ENCODE data around the gene ZNF536.

Gene ZNF536

DNA sequence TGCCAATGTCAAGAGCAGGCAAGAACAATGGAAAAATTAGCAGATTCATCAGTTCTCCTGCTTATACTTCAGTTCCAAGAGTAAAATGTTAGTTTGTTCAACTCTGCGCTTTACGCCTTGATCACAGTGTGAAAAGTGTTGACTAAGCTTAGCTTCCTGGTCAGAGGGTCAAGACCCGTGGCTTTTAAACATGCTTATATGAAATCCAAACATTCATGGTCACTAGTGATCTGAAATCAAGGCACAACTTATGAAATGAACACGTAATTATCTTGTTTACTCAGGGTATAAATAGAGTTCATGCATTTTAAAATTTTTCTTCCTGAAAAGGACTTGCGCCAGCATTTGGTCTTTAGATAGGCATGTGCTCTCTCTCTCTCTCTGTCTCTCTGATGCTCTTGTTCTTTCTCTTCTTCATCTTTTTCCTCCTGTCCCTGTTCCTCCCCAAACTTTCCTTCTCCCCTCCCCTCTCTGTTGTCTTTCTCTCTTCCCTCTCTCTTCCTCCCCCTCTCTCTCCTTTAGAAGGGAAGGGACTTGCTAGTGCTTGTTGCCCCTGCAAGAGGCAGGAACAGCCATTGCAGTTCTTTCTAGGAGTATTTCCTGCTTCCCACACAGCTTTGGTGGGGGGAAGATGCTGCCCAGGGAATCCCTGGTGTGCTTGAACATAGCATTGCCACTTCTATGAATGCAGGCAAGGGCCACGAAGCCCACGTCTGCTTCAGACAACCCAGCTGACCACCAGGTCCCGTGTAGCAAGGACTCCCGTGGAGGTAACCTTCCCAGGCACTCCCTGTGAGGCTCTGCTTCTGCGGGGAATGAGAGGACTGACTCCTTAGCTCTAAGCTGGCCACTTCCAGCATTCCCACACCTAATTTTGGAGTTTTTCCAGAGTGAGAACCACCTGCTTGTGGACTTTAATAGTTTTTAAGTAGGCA lies 7.1 kb upstream of the ZNF536 start:
- DNase-seq = no peak

DNA sequence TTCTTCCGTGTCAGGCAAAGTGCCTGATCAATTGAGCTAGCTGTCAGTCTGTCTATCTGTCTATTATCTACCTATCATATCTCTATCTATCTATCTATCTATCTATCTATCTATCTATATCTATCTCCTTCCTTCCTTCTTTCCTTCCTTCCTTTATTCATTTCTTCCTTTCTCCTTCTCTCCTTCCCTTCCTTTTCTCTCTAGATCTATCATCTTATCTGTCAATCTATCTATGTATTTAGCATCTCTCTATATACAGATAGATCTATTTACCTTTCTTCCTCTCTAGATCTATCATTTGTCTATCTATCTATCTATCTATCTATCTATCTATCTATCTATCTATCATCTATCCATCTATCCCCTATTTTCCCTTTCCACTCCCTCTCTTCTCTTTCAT lies 5.9 kb upstream of the ZNF536 start:
- DNase-seq = no peak

DNA sequence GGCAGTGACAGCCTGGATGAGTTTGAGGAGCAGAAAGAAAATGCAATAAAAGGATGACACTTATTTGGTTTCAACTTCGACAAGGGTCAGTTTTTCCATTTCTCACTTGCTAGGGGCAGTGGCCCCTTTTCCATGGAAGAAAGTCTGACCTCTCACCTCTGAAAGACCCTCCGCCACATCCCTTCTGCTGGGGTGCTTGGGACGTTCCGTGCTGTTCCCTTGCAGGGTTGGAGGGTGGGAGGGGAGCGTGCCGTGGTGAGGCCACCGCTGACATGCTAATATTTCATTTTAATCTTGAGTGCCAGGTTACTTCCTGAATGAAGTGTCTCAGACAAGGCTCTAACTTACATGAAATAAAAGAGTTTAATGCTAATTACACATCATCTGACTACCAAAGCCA lies 5.2 kb upstream of the ZNF536 start:
- no peak for DNase-seq

DNA sequence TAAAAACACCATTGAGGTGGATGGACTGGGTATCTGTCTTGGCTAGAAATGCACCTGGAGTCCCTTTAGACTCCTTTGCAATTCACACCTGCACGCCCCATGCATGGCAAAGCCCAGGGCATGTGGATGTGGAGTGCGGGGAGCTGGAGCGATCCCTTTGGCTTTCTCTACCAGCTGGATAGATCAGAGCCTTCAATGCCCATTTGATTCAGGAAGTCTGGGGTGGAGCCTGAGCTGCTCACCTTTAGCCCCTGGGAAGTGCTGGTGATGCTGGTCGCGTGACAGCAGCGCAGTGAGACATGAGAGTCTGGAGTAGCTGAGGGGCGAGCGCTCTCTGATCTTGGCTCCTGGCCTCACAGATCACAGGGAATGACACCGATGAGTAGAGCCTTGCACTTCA lies 4.8 kb upstream of the ZNF536 start:
- DNase-seq = no peak

DNA sequence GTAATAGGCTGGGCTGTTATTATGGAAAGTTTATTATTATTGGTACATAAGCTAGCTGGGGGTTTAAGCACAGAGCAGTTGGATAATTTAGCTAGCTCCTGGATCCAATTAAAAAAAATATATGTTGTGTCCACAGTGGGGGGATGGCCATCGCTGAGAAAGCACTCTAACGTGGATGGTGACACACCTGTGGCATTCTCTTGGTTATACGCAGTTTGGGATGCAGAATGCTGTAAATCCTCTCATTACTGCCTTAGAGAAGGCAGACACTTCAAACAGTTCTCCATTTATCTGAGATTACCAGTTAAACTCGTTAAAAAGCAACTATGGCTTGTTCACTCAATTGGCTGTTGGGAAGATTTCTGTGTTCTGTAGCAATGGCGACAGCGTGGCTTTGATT lies 2.4 kb upstream of the ZNF536 start:
- DNase-seq = no peak

DNA sequence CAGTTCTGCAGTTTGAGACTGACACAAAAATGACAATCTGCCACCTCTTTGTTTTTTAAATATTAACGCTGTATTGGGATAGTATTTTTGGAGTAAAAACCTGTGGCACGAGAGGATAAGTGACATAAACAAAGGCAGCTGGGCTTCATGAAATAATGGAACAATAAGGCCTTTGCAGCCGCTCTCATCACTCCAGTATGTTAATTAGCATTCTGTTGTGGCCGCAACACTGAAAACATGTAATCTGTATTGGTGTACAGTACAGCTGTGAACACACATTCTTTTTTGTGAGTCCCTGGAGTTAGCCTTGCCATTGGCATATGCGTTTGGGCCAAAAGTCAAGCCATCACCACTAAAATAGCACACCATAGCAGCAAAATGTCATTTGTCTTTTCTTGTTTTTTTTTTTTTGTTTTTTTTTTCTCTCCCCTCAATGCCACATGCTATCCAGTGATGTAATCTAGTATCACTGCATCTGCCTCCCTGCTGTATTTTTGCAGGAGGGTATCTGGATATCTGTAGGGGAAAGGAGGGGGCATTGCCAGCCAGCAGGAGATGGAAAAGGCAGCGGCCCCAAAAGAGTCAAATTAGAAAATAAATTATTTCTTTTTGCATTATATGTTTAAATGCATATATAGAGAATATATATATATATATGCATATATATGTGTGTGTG lies 885 bp upstream of the ZNF536 start:
- no peak for DNase-seq

DNA sequence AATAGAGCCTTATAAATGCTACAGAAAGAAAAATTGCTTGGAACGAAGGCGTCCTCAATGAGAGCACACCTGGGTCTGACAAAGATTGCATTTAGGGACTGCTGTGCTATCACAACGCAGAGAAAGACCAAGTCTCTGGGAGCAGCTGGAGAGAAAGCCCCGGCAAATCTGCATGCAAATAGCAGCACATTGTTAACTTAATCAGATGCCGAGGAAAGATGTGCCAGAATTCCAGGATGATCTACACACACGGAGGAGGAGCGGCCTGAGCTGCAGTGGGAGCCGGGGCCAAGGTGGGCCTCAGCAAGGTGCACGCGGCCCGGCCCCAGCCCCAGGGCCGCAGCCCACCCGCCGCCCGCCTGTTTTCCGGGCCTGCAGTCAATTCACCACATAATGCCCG lies 1.4 kb downstream of the ZNF536 start:
- no peak for DNase-seq

DNA sequence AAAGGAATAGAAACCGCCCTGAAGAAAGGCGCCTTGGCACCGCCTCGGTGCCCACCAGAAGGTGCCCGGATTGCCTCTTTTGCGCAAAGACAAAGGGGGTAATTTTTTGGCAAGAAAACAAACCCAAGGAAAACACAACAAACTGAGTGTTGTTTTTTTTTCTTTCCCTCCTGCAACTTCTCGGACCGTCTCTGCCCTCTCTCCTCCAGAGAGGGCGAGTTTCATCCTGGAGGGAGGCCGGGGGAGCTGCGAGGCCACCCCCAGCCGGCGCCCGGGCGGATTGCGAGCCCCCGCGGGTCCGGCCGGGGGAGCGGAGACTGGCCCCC lies 2.3 kb downstream of the ZNF536 start:
- DNase-seq = no peak

DNA sequence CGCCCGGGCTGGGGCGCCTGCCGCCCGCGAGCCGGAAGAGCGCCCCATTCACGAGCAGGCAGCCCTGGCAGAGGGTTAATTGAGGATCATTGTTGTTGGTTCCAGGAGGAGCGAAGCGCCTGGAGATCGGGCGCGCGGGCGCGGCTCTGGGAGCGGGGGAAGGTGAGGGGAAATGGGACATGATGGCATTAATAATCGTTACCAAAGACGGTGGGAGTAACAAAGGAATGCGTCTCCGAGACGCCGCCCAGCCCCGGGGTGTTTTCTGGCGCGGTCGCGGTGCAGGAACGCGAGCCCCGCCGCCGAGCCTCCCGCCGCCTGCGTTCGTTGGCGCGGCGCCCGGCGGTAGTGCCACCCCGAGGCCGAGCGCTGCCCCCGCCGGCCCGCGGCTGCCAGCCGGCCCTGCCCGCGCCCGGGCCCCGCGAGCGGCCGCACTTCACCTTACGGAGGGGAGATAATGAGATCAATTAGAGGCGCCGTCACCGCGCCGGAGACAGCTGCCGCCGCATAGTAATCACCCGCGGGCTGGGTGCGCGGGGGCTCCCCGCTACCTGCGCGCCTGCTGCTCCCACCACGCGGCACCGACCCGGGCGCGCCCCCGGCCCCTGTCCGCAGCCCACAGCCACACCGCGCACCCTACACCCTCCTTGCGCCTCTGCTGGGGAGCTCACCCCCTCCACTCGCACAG lies 2.8 kb downstream of the ZNF536 start:
- DNase-seq = no peak

DNA sequence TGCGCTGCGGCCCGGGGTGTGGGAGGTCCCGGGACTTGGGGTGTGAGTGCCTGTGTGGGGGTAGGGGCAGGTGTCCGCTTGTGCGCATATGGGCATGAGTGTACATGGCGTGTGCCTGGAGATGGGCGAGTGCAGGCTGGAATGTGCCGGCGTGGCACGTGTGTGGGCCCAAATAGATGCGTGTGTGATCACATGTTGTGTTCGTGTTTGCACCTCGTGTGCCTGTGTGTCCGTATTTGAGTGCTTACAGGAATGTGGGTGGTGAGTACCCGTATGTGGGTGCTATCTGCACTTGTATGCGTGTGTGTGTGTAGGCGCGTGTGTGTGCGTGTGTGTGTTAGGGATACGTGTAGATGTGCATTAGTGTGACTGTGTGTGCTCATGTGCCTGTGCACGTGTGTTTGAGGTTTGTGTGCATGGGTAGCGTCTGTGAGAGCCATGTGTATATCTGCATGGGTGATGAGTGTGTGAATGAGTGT lies 3.4 kb downstream of the ZNF536 start:
- no peak for DNase-seq

DNA sequence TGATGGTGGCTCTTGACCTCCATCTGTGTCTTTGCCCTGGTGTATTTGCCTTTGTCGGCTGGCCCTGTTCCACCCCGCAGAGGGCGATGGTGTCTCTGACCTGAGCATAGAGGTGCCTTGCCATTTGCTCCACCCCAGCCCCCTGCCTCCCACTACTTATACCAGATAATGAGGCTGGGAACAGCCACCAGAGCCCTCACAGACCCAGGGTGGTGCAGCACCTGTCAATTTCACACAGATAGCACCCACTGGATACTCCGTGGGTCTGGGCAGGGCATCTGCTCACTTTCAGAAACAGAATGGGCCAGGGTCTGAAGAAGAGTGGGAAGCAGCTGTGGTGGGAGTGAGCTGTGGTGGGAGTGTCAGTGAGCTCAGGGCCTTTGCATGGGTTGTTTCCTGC lies 4.1 kb downstream of the ZNF536 start:
- DNase-seq = no peak

DNA sequence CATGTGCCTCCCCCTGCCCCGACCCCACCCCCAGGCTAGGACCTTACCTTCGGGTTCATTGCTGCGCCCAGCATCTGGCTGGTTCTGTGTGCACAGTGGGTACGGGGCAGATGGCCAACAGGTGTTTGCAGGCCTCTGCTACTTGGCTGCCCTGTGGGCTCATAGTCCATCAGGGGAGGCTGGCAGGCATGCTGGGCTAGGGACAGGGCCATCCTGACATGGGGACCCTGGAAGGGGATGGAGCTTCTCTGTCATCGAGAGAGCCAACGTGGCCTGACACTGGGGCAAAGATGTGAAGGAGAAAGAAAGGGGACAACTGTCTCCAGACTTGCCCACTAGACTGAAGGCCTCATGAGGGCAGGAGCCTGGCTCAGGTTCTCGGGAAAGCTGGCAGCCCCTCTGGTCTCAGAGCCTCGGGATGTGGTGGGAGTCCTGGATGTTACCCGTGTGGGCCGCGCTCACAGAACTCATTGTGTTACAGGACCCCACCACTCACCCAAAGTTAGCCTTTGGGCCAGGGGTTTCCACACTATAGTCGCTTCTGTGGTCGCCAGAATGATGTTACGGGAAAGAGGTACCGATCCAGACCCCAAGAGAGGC lies 4.7 kb downstream of the ZNF536 start:
- DNase-seq = no peak

DNA sequence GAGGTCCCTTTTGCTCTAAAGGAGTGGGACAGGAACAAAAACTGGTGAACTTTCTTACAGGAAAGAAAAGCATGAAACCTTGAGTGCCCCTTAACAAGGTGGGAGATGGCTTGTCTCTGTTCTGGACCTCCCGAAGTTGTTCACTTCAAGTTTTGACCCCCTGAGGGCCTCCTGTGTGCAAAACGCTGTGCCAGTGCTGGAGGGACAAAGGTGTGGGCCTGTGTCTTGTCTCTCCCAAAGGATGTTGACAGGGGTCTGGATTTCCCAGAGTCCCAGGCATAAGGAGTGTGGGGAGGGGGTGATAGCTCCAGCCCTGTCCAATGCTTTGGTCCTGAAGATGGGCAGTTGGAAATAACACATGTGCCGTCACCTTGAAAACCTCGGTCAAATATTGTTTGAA lies 6.5 kb downstream of the ZNF536 start:
- no peak for DNase-seq

DNA sequence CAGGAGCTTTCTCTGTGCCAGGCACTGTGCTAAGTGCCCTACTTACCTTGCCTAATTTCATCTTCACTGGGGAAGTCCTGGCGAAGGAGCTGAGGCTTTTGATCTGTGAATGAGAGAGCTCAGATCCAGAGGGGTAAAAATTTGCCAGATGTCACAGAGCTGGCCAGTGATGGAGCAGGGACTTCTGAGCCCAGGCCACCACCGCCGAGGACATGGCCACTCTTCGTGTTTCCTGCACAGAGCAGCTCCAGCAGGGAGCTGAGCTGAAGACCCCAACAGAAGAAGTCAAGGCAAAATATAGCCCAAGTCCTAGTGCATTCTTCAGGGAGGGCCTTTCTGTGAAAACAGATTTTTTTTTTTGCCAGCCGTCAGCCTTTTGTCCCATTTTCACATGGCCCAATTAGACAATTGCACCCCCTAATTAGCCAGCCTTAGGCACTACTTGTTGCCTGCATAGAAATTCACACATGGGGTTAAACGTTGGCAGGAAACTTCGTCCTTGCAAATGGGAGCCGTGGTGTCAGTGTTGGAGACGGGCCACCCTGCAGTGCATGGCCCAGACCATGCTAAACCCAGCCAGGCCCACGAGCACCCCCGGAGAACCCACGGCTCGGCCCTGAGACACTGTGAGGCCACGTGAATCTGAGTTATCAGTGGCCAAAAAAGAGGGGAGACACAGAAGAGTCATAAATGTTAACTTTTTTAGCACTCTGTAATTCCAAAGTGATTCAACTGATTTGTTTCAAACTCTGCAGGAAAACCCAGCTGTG lies 7.8 kb downstream of the ZNF536 start:
- no peak for DNase-seq

DNA sequence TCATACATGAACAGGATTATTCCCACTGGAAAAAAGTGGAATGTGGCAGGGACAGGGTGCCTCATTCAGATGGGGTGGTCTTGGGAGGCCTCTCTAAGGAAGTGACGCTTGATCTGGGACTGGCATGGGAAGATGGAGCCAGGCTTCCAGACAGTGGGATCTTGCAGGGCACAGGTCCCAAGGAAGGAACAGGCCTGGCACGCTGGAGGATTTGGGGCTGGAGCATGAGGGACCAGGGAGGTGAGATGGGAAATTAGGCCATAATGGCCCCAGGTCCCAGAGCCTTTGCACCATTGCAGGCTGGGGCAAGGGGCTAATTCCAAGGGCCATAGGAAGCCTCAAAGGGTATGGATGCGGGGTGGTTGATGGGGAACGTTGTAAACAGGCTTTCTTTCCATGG lies 9.2 kb downstream of the ZNF536 start:
- DNase-seq = no peak

DNA sequence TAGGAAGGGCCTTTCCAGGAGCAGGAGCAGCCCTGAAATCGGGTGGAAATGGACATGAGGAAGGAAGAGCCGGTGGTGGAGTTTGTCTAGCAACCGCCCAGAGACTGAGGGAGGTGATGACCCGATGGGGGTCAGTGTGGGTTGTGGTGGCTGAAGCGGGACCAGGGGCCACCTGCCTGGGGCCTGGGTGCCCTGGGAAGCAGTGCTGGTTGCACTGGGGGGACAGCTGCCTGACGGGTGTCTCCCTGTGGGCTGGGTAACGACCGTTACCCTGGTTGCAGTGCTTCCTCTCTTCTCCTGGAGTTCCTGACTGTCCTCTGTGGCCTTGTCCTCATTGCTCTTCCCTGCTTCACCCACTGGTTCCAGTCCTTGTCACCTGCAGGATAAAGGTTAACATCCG lies 13.0 kb downstream of the ZNF536 start:
- no peak for DNase-seq

DNA sequence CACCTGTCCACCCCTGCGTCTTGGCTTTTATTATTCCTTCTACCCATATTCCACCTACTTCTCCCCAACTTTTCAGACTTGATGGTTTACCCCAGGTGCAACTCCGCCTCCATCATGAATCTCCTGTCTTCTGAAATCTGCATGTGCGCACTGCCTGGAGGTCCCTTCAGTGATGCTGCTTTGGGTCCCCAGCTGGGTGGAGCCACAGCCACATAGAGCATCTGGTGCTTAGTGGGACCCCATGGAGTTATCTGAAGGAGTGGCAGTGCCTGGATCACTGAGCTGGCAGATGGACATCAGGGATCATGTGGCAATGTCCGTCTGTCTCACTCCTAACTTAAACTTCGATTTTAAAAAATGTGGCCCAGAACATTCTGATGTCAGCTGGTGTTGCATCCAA lies 13.5 kb downstream of the ZNF536 start:
- no peak for DNase-seq

DNA sequence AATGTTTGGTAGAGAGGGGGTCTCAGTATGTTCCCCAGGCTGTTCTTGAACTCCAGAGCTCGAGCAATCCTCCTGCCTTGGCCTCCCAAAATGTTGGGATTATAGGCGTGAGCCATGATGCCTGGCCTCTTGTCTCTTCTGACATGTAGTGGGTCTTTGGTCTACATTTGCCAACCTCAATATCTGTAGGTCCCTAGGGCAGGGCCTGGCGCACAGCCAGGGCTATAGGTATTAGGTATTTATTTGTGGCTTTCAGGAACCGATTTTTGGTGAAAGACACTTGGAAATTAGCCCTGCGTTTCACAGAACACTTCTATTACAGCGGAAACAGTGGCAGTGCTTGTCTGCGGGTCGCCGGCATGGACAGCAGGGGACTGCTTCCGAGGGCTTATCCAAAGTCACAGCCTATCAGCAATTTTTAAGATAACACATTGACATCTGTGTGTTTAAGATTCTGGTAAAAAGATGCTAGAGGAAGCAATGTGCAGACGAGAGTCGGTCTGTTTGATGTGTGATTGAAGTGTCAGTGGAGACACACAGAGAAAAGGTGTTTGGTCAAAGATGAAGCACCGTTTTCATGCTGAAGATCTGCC lies 14.5 kb downstream of the ZNF536 start:
- DNase-seq = no peak

DNA sequence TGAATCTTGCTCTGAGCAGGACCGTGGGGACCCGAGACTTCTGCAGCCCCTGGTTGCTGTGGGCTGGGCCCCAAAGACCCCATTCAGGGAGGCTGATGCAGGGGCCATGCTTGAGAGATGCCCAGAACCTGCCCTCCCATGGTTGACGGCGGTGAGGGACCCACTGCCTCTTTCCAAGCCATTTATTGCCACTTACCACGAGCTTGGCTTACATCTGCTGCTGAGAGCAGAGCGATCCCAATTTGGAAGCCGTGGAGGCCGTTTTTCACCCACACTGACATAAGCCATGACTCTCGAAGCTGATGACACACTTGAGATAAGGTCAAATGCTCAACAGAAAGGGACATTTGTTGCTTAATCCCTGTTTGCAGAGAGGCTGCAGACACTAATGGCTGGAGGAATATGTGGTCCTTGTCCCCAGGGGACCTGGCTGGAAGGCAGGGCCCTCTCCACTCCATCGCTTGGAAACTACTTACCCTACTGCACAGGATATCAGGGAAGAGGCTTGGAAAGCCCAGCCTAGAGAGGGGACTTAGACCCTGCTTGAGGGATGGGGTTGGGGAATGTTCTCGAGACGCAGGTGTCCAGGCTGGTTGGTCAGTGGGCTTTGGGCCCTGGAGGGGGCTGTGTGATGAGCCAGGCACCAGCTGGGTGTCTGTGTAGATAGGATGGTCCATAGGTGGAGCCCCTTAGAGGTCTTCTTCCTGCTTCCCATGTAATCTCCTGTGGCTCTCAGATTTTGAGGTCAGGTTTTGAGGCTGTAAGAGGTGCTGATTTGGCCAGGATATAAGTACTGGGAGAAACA lies 15.3 kb downstream of the ZNF536 start:
- no peak for DNase-seq

DNA sequence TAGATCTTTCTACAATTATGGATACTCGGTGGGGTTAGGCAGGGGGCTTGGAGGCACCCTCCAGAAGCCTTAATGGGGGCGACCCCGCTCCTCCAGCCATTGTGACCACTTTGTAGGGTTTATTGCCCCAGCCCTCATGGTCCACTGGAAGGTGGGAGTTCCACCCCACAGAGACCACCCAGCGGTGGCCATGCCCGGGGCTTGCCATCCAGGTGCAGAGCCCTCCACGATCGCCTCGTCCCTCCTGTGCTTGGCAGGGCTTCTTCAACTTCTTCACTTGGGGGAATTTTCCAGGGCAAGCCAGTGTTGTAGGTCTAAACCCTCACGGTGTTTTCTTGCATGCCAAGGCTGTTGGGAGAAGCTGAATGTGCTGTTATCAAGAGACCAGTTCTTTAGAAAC lies 16.1 kb downstream of the ZNF536 start:
- no peak for DNase-seq

DNA sequence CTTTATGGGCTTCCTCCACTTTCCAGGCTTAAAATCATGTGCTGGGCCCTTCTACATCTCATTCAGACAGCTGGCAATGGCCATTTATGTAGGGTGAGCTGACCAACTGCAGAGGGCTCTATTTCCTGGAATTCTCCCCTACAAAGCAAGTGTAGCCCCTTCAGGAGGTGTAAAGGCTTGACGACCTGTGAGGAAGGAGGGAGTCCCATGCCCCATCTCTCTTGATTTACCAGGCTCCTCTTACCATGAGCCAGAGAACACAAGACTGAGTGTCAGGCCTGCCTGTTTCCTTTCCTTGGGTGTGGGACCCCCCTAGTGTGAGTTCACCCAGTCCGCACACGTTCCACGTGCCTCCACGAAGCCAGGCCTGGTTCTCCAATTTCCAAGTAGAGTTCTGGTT lies 16.6 kb downstream of the ZNF536 start:
- no peak for DNase-seq

Measured in activated CD4-positive, alpha-beta T cell treated with anti-CD3 and anti-CD28 coated beads for 48 hours (primary cell).